Fibroblast of lung (primary cell): Measurements from ENCODE around the gene ACOX1. TPM values are rescaled to one million over a fixed set of nuclear protein-coding genes. Genes with fewer than 3 reads are reported as not detected.

Experiments used
- DNase-seq, 2 donors: peaks; one replicate each; pipeline versions ENCODE4 v3.0.0 to v3.0.0-alpha.2; 2010; ENCODE audit warnings: low read depth in 2 of 2
- H2AFZ ChIP-seq: 2 replicates; pipeline ENCODE4 v1.5.1; 2012; ENCODE audit warnings: low read length, control low read depth, inconsistent platforms
- H3K27ac ChIP-seq: 2 replicates; pipeline ENCODE4 v1.5.1; 2011; ENCODE audit warnings: low read length, control low read depth; ENCODE audit not compliant: insufficient read depth
- H3K27me3 ChIP-seq: 2 replicates; pipeline ENCODE4 v1.5.1; 2011; ENCODE audit warnings: mild to moderate bottlenecking, low read length; ENCODE audit not compliant: control insufficient read depth, insufficient read depth
- H3K36me3 ChIP-seq: 2 replicates; pipeline ENCODE4 v1.5.1; 2011; ENCODE audit warnings: low read length; ENCODE audit not compliant: control insufficient read depth, insufficient read depth
- H3K4me1 ChIP-seq: 2 replicates; pipeline ENCODE4 v1.5.1; 2011; ENCODE audit warnings: low read length; ENCODE audit not compliant: control insufficient read depth, insufficient read depth; ENCODE audit errors: extremely low read depth
- H3K4me2 ChIP-seq: 2 replicates; pipeline ENCODE4 v1.5.1; 2011; ENCODE audit warnings: low read length, control low read depth; ENCODE audit not compliant: insufficient read depth; ENCODE audit errors: extremely low read depth
- H3K4me3 ChIP-seq, 4 experiments: fragments of 200-600 bp in 1 of 4; sonication (generic) in 1 of 4; replicated peaks in 1 of 4; 2 replicates each; pipeline ENCODE4 v1.5.1; 2011 to 2016; ENCODE audit warnings: low read length in 4 of 4, low read depth in 3 of 4, mild to moderate bottlenecking in 3 of 4, control low read depth in 2 of 4, inconsistent platforms in 1 of 4, mixed read lengths in 1 of 4; ENCODE audit not compliant: insufficient read depth in 1 of 4; ENCODE audit errors: control extremely low read depth in 1 of 4
- H3K79me2 ChIP-seq: 2 replicates; pipeline ENCODE4 v1.5.1; 2012; ENCODE audit warnings: mild to moderate bottlenecking, low read length, inconsistent platforms; ENCODE audit not compliant: control insufficient read depth, insufficient read depth
- H3K9ac ChIP-seq: 2 replicates; pipeline ENCODE4 v1.5.1; 2011; ENCODE audit warnings: mild to moderate bottlenecking, low read length, control low read depth; ENCODE audit not compliant: insufficient read depth
- H3K9me3 ChIP-seq: 2 replicates; pipeline ENCODE4 v1.5.1; 2012; ENCODE audit warnings: low read depth, low read length; ENCODE audit not compliant: control insufficient read depth, insufficient read depth
- H4K20me1 ChIP-seq: 2 replicates; pipeline ENCODE4 v1.5.1; 2011; ENCODE audit warnings: low read length; ENCODE audit not compliant: control insufficient read depth, insufficient read depth; ENCODE audit errors: extremely low read depth
- CTCF ChIP-seq, 2 donors: IDR thresholded peaks in 1 of 2; conservative IDR thresholded peaks in 1 of 2; 1 replicate in 1 of 2; 2 replicates in 1 of 2; pipeline ENCODE4 v1.5.1; 2011 to 2012; ENCODE audit warnings: low read length in 2 of 2, control low read depth in 1 of 2, inconsistent platforms in 1 of 2, low read depth in 1 of 2, mild to moderate bottlenecking in 1 of 2
- EZH2 ChIP-seq: IDR thresholded peaks from 2 replicates; pipeline ENCODE4 v1.5.1; 2012; ENCODE audit warnings: low read length, control low read depth, mild to moderate bottlenecking; ENCODE audit errors: missing control alignments
- polyA plus RNA-seq, 2 donors: library from polyadenylated mRNA; depleted of rRNA in 1 of 2; stranded (reverse) in 1 of 2; unstranded in 1 of 2; fragments of >200 nt; gene quantifications; 2 replicates each; pipeline ENCODE4 v1.2.1, GENCODE V29; 2011 to 2012; ENCODE audit warnings: missing spikeins in 1 of 2
- total RNA-seq: library from RNA; depleted of rRNA; stranded (reverse); fragments of >200 nt; gene quantifications from 2 replicates; pipeline ENCODE4 v1.2.1, GENCODE V29; 2014

ACOX1 gene
- total and polyA plus RNA-seq, 2 donors (not counting 1 experiment from before 2014, with no cell fraction given): 30.0 to 70.5 TPM

GRCh38 chr17:75965468-75965867, 13.5 kb downstream of the ACOX1 start:
- DNase-seq: no peak
- Histone ChIP-seq H3K27me3 (no peaks in the 10 kb centered on the region), H3K4me3 (no peak overlapping the region), H3K4me2 (no peak overlapping the region), H3K9me3 (no peaks in the 10 kb centered on the region), H3K79me2 (no peaks in the 10 kb centered on the region), H3K27ac (no peak overlapping the region), H3K36me3 (no peaks in the 10 kb centered on the region), H3K4me1 (no peaks in the 10 kb centered on the region), H3K9ac (no peak overlapping the region), H4K20me1 (no peaks in the 10 kb centered on the region), H2AFZ (no peak overlapping the region)
- TF ChIP-seq CTCF (conservative IDR thresholded peaks at IDR 0.05 in 1 of 2, IDR thresholded peaks at IDR 0.05 in 1 of 2; ENCODE audit: low read depth in 1 of 2, low read length in 2 of 2) (no peak), EZH2 (no peak)

GRCh38 chr17:75959839-75960511, 19.0 kb downstream of the ACOX1 start:
- H3K27me3 ChIP-seq: no peaks in the 10 kb centered on the region
- no peak overlapping the region for H2AFZ ChIP-seq
- no peak overlapping the region for H3K27ac ChIP-seq
- H3K4me3 ChIP-seq: no peak overlapping the region
- no peaks in the 10 kb centered on the region for H4K20me1 ChIP-seq
- no peak for TF ChIP-seq EZH2
- TF ChIP-seq CTCF (conservative IDR thresholded peaks at IDR 0.05 in 1 of 2, IDR thresholded peaks at IDR 0.05 in 1 of 2; ENCODE audit: low read depth in 1 of 2, low read length in 2 of 2): no peak
- DNase-seq: no peak
- H3K4me1 ChIP-seq: no peaks in the 10 kb centered on the region
- no peaks in the 10 kb centered on the region for H3K9me3 ChIP-seq
- H3K4me2 ChIP-seq: no peak overlapping the region
- H3K36me3 ChIP-seq: no peaks in the 10 kb centered on the region
- no peaks in the 10 kb centered on the region for H3K79me2 ChIP-seq
- H3K9ac ChIP-seq: no peak overlapping the region

GRCh38 chr17:75959051-75959838, 19.7 kb downstream of the ACOX1 start:
- H3K27me3 ChIP-seq: no peaks in the 10 kb centered on the region
- H4K20me1 ChIP-seq: no peaks in the 10 kb centered on the region
- no peak overlapping the region for H3K4me3 ChIP-seq
- no peak overlapping the region for H3K9ac ChIP-seq
- no peak overlapping the region for H2AFZ ChIP-seq
- no peaks in the 10 kb centered on the region for H3K9me3 ChIP-seq
- H3K36me3 ChIP-seq: no peaks in the 10 kb centered on the region
- H3K4me2 ChIP-seq: no peak overlapping the region
- H3K4me1 ChIP-seq: no peaks in the 10 kb centered on the region
- DNase-seq: no peak
- no peak for TF ChIP-seq EZH2
- TF ChIP-seq CTCF (conservative IDR thresholded peaks at IDR 0.05 in 1 of 2, IDR thresholded peaks at IDR 0.05 in 1 of 2; ENCODE audit: low read depth in 1 of 2, low read length in 2 of 2): no peak
- no peaks in the 10 kb centered on the region for H3K79me2 ChIP-seq
- no peak overlapping the region for H3K27ac ChIP-seq
